OCI-LY7 (cell line): ENCODE data around the gene STAT6. TPM values are rescaled to one million over a fixed set of nuclear protein-coding genes. Genes with fewer than 3 reads are reported as not detected.

Experiments
- BruUV-seq: library from RNA; stranded (reverse); fragments of 400-500 nt; replicated peaks from 2 replicates; lab custom pipeline; 2021; lab: Mats Ljungman, UMichigan
- CTCF ChIA-PET: fragments of 300-600 bp; sonication (Branson Sonifier 250); formaldehyde crosslinking; loops from one replicate; lab custom pipeline; 2022; ENCODE audit warnings: antibody characterized with exemption; ENCODE audit not compliant: unreplicated experiment; lab: Charles Lee
- POLR2A ChIA-PET: fragments of 300-600 bp; sonication (Branson Sonifier 250); formaldehyde crosslinking; loops from one replicate; lab custom pipeline; 2022; ENCODE audit warnings: antibody characterized with exemption; lab: Charles Lee
- DNase-seq: peaks from one replicate; pipeline ENCODE4 v3.0.0-alpha.2; 2015; ENCODE audit warnings: low spot score
- H2AFZ ChIP-seq: fragments of 200-600 bp; sonication (generic), shearing (Covaris generic); 2 replicates; pipeline ENCODE4 v1.6.1; 2014; ENCODE audit warnings: mild to moderate bottlenecking, antibody characterized with exemption, low read length, moderate library complexity
- H3K27ac ChIP-seq: fragments of 200-600 bp; sonication (generic); 2 replicates; pipeline ENCODE4 v1.5.1; 2014; ENCODE audit warnings: mixed run types, low read depth, mild to moderate bottlenecking, moderate library complexity, low read length, inconsistent platforms; ENCODE audit not compliant: poor library complexity, severe bottlenecking
- H3K36me3 ChIP-seq: fragments of 200-600 bp; sonication (generic); 2 replicates; pipeline ENCODE4 v1.6.1; 2014; ENCODE audit warnings: mild to moderate bottlenecking, antibody characterized with exemption, low read length, moderate library complexity, mixed read lengths; ENCODE audit not compliant: insufficient read depth
- H3K4me1 ChIP-seq: fragments of 200-600 bp; sonication (generic); 2 replicates; pipeline ENCODE4 v1.5.1; 2014; ENCODE audit warnings: mild to moderate bottlenecking, low read length; ENCODE audit not compliant: insufficient read depth, poor library complexity, severe bottlenecking
- H3K4me2 ChIP-seq: fragments of 200-600 bp; sonication (generic); 2 replicates; pipeline ENCODE4 v1.6.1; 2014; ENCODE audit warnings: mild to moderate bottlenecking, low read length
- H3K4me3 ChIP-seq: fragments of 200-600 bp; sonication (generic); 2 replicates; pipeline ENCODE4 v1.5.1; 2014; ENCODE audit warnings: mild to moderate bottlenecking, low read depth, low read length; ENCODE audit not compliant: poor library complexity, severe bottlenecking
- H3K79me2 ChIP-seq: fragments of 200-600 bp; sonication (generic); 2 replicates; pipeline ENCODE4 v1.6.1; 2016; ENCODE audit warnings: low read depth, mild to moderate bottlenecking, low read length, moderate library complexity, mixed read lengths; ENCODE audit not compliant: insufficient read depth
- H3K9me2 ChIP-seq: fragments of 200-600 bp; sonication (generic); 2 replicates; pipeline ENCODE4 v1.6.1; 2016; ENCODE audit warnings: mild to moderate bottlenecking, low read length, mixed read lengths; ENCODE audit not compliant: insufficient read depth
- H3K9me3 ChIP-seq: fragments of 200-600 bp; sonication (generic); 2 replicates; pipeline ENCODE4 v1.6.1; 2014; ENCODE audit warnings: mild to moderate bottlenecking, mixed run types, low read length, mixed read lengths
- H4K20me1 ChIP-seq: fragments of 200-600 bp; sonication (generic); 2 replicates; pipeline ENCODE4 v1.6.1; 2014; ENCODE audit warnings: mild to moderate bottlenecking, antibody characterized with exemption, low read length, moderate library complexity, mixed read lengths; ENCODE audit not compliant: insufficient read depth
- CTCF ChIP-seq: fragments of 200-600 bp; sonication (generic); conservative IDR thresholded peaks from 2 replicates; pipeline ENCODE4 v1.5.1; 2014; ENCODE audit warnings: mild to moderate bottlenecking, antibody characterized with exemption, low read length, moderate library complexity, mixed read lengths
- EZH2phosphoT487 ChIP-seq: fragments of 200-600 bp; sonication (generic); IDR thresholded peaks from 2 replicates; pipeline ENCODE4 v1.6.1; 2018; ENCODE audit warnings: low read depth, borderline replicate concordance, mild to moderate bottlenecking, mixed run types, antibody characterized with exemption, low read length, moderate library complexity, mixed read lengths
- intact Hi-C: fragments of 100-400 bp; cut with micrococcal nuclease; formaldehyde crosslinking; loops from one replicate; pipeline ENCODE4 v1.10.0; 2022; ENCODE audit not compliant: unreplicated experiment
- total RNA-seq, 2 experiments: library from RNA; depleted of rRNA in 1 of 2; stranded (reverse); fragments of >200 nt in 1 of 2; shearing (Covaris generic) in 1 of 2; gene quantifications; 2 replicates each; pipeline ENCODE4 v1.2.3, GENCODE V29; 2014 to 2022

The STAT6 gene
- total RNA-seq, 2 experiments from 2014 or later: 73.6 to 128 TPM

- ChIA-PET POLR2A (interaction anchor here (0.9 to 1.7 kb wide), 3 partner anchors 10 to 21 kb away, joined by 5 to 6 read pairs (median 6); partner anchors contain the start of genes NEMP1 and STAT6), CTCF (interaction anchor here (0.6 to 1.3 kb wide), 2 partner anchors 15 to 19 kb away, joined by 3 read pairs; no protein-coding TSS in a partner anchor)
- Histone ChIP-seq H3K9me3 (no peaks in the 10 kb centered on the region), H3K27ac (peak overlapping the region; percentile 24), H3K79me2 (no peaks in the 10 kb centered on the region), H3K4me2 (peak overlapping the region; percentile 91), H3K4me3 (peak overlapping the region; percentile 80), H4K20me1 (no peaks in the 10 kb centered on the region), H3K4me1 (peaks cover 51% of the 10 kb centered on the region), H3K36me3 (peaks cover 18% of the 10 kb centered on the region; the same call in 1 of the 2 replicates), H3K9me2 (no peaks in the 10 kb centered on the region), H2AFZ (peak overlapping the region; percentile 1; the same call in 1 of the 2 replicates)
- no TSS peak for BruUV-seq
- intact Hi-C loops: loop anchor here (5.0 kb wide), 2 partner anchors 402 to 712 kb away; partner anchors contain the start of gene PTGES3
- TF ChIP-seq CTCF (no peak), EZH2phosphoT487 (no peak)
- DNase-seq: peak; percentile 35
Measured at GRCh38 chr12:57089271-57090245, 21.6 kb downstream of the STAT6 start.

GRCh38 chr12:57088354-57089270 lies 22.6 kb downstream of the STAT6 start, which contains the start of gene NAB2:
TSS of gene NAB2 (plus strand) at chr12:57089114. CDS start at chr12:57089272, 158 bp downstream.
- peaks cover 42% of the 10 kb centered on the region for H3K4me1 ChIP-seq
- peak within 1 kb of the TSS; percentile 80 for H3K4me3 ChIP-seq
- peak within 1 kb of the TSS; percentile 96 for H3K4me2 ChIP-seq
- TF ChIP-seq EZH2phosphoT487 (no peak), CTCF (no peak)
- peak within 1 kb of the TSS; percentile 88 for H3K27ac ChIP-seq
- ChIA-PET CTCF (interaction anchor here (0.6 to 1.3 kb wide), 3 partner anchors 15 to 18 kb away, joined by 3 read pairs; no protein-coding TSS in a partner anchor), POLR2A (interaction anchor here (0.9 to 2.3 kb wide), 4 partner anchors 8 to 23 kb away, joined by 4 to 9 read pairs (median 6); partner anchors contain the start of genes NEMP1 and STAT6)
- H2AFZ ChIP-seq: peak within 1 kb of the TSS; percentile 96
- DNase-seq: peak; percentile 96
- H3K36me3 ChIP-seq: peaks cover 15% of the 10 kb centered on the region; the same call in 1 of the 2 replicates
- H3K79me2 ChIP-seq: no peaks in the 10 kb centered on the region
- H3K9me2 ChIP-seq: no peaks in the 10 kb centered on the region
- H3K9me3 ChIP-seq: no peaks in the 10 kb centered on the region
- intact Hi-C loops: loop anchor here (1.0 to 5.0 kb wide), 3 partner anchors 24 to 711 kb away; partner anchors contain the start of gene PTGES3
- BruUV-seq: no TSS peak
- H4K20me1 ChIP-seq: no peaks in the 10 kb centered on the region
